HEK293 (cell line): ENCODE measurements around the gene BTD.

Experiments
- CTCF ChIA-PET: fragments of 350-600 bp; formaldehyde crosslinking; extraction: SDS; loops from one replicate; lab custom pipeline; 2021; ENCODE audit warnings: antibody characterized with exemption; lab: Yijun Ruan, JAX
- POLR2A ChIA-PET: fragments of 300-600 bp; formaldehyde crosslinking; extraction: SDS; loops from one replicate; lab custom pipeline; 2020; ENCODE audit warnings: antibody characterized with exemption, inconsistent platforms; lab: Yijun Ruan, JAX
- H3K27ac ChIP-seq: fragments of 200-500 bp; sonication (Bioruptor generic); 2 replicates; pipeline ENCODE4 v1.5.1; 2014; ENCODE audit warnings: low read depth, low read length, control low read depth, inconsistent platforms; ENCODE audit errors: extremely low read depth
- H3K36me3 ChIP-seq, 2 experiments: fragments of 200-500 bp in 1 of 2; sonication (Bioruptor generic) in 1 of 2; 1 replicate in 1 of 2; 2 replicates in 1 of 2; pipeline ENCODE4 v1.5.1; 2014 to 2017; ENCODE audit warnings: inconsistent platforms in 2 of 2, low read length in 2 of 2; ENCODE audit not compliant: control insufficient read depth in 2 of 2, insufficient read depth in 1 of 2
- H3K4me1 ChIP-seq: fragments of 200-500 bp; sonication (Bioruptor generic); 2 replicates; pipeline ENCODE4 v1.5.1; 2014; ENCODE audit warnings: mild to moderate bottlenecking, low read length, inconsistent platforms; ENCODE audit not compliant: control insufficient read depth, insufficient read depth
- H3K4me3 ChIP-seq: 2 replicates; pipeline ENCODE4 v1.5.1; 2011; ENCODE audit warnings: low read depth, mild to moderate bottlenecking, control low read depth, low read length, moderate library complexity
- H3K9me3 ChIP-seq: fragments of 200-500 bp; sonication (Bioruptor generic); 2 replicates; pipeline ENCODE4 v1.5.1; 2014; ENCODE audit warnings: low read depth, low read length, inconsistent platforms; ENCODE audit not compliant: control insufficient read depth, insufficient read depth
- GLIS2 ChIP-seq: fragments of 450-650 bp; formaldehyde crosslinking; IDR thresholded peaks from 2 replicates; pipeline ENCODE4 v1.5.1; 2016; ENCODE audit warnings: missing biosample characterization, missing genetic modification characterization
- OSR2 ChIP-seq: fragments of 450-650 bp; formaldehyde crosslinking; IDR thresholded peaks from 2 replicates; pipeline ENCODE4 v1.5.1; 2016; ENCODE audit warnings: missing biosample characterization, missing genetic modification characterization
- OVOL3 ChIP-seq: fragments of 450-650 bp; formaldehyde crosslinking; IDR thresholded peaks from 2 replicates; pipeline ENCODE4 v1.5.1; 2016; ENCODE audit warnings: missing biosample characterization, missing genetic modification characterization
- SP7 ChIP-seq: fragments of 450-650 bp; formaldehyde crosslinking; IDR thresholded peaks from 2 replicates; pipeline ENCODE4 v1.5.1; 2016; ENCODE audit warnings: missing biosample characterization, missing genetic modification characterization
- ZBTB1 ChIP-seq: fragments of 450-650 bp; formaldehyde crosslinking; IDR thresholded peaks from 2 replicates; pipeline ENCODE4 v1.5.1; 2016; ENCODE audit warnings: missing biosample characterization, missing genetic modification characterization
- ZBTB20 ChIP-seq: fragments of 450-650 bp; formaldehyde crosslinking; IDR thresholded peaks from 2 replicates; pipeline ENCODE4 v1.5.1; 2016; ENCODE audit warnings: missing biosample characterization, missing genetic modification characterization
- ZBTB21 ChIP-seq: fragments of 450-650 bp; formaldehyde crosslinking; IDR thresholded peaks from 2 replicates; pipeline ENCODE4 v1.5.1; 2017; ENCODE audit warnings: missing biosample characterization, missing genetic modification characterization
- ZNF37A ChIP-seq: fragments of 450-650 bp; IDR thresholded peaks from 2 replicates; pipeline ENCODE4 v1.5.1; 2018; ENCODE audit warnings: missing biosample characterization, missing genetic modification characterization
- ZNF501 ChIP-seq: fragments of 450-650 bp; formaldehyde crosslinking; IDR thresholded peaks from 2 replicates; pipeline ENCODE4 v1.5.1; 2016; ENCODE audit warnings: missing biosample characterization, missing genetic modification characterization
- ZNF514 ChIP-seq: fragments of 450-650 bp; formaldehyde crosslinking; IDR thresholded peaks from 2 replicates; pipeline ENCODE4 v1.5.1; 2016; ENCODE audit warnings: missing biosample characterization, missing genetic modification characterization
- ZNF521 ChIP-seq: fragments of 450-650 bp; formaldehyde crosslinking; IDR thresholded peaks from 2 replicates; pipeline ENCODE4 v1.5.1; 2017; ENCODE audit warnings: missing biosample characterization, mild to moderate bottlenecking, missing genetic modification characterization
- ZNF561 ChIP-seq: fragments of 450-650 bp; IDR thresholded peaks from 2 replicates; pipeline ENCODE4 v1.5.1; 2018; ENCODE audit warnings: missing biosample characterization, missing genetic modification characterization, borderline replicate concordance
- ZNF660 ChIP-seq: fragments of 450-650 bp; IDR thresholded peaks from 2 replicates; pipeline ENCODE4 v1.5.1; 2018; ENCODE audit warnings: missing biosample characterization, mild to moderate bottlenecking, missing genetic modification characterization
- ZNF830 ChIP-seq: fragments of 450-650 bp; IDR thresholded peaks from 2 replicates; pipeline ENCODE4 v1.5.0; 2018; ENCODE audit warnings: missing biosample characterization, missing genetic modification characterization, low read depth, mild to moderate bottlenecking, moderate library complexity
- TF ChIP-seq, protein P1 (sequence below): IDR thresholded peaks from 2 replicates; pipeline ENCODE4 v1.6.1; 2011; ENCODE audit warnings: mild to moderate bottlenecking, low read depth, low read length, borderline replicate concordance
- TF ChIP-seq, protein P2 (sequence below): fragments of 450-650 bp; formaldehyde crosslinking; IDR thresholded peaks from 2 replicates; pipeline ENCODE4 v1.5.1; 2016; ENCODE audit warnings: missing biosample characterization, missing genetic modification characterization
- TF ChIP-seq, protein P3 (sequence below): fragments of 450-650 bp; formaldehyde crosslinking; IDR thresholded peaks from 2 replicates; pipeline ENCODE4 v1.5.1; 2017; ENCODE audit warnings: missing biosample characterization, missing genetic modification characterization
- TF ChIP-seq, protein P4 (sequence below): fragments of 450-650 bp; formaldehyde crosslinking; IDR thresholded peaks from 2 replicates; pipeline ENCODE4 v1.5.1; 2017; ENCODE audit warnings: missing biosample characterization, missing genetic modification characterization

The BTD gene

DNA sequence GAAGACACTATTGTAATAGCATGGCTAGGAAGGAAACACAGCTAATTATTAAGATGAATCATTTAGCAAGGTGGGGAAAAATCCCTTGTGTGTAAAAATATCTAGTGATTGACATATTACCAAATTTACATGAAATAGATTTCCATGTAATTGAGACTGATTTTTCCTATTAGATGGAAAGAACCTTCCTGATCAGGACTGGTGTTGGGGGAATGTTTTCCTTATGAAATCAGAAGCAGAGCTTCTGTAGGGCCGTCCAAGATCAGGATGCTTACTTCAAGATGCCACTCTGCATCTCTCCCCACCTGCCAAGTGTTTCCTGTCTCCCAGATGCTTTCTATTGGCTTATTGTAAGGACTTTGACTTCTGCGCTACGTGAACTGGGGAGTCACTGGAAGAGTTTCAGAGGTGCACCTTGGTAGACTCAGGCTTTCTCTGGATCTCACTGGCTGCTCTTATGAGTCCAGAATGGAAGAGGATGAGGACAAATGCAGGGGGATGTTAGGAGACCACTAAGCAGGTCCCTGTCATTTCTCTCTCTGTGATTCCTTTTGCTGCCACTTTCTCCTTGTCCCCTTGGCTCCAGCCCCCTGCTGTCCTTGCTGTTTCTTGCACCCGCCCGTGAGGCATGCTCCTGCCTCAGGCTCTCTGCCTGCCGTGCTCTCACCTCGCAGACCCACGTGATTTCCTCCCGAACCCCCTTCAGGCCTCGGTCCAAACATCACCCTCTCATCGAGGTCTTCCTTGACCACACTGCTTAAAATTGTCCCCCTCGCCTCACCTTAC lies 30.1 kb downstream of the BTD start (continued):
- TF ChIP-seq ZNF521 (no peak), ZNF514 (tag by site-specific recombination) (no peak), ZBTB1 (tag by site-specific recombination) (no peak), GLIS2 (tag by site-specific recombination) (no peak; the same call in 1 of the 2 replicates), ZNF830 (no peak), ZNF501 (tag by site-specific recombination) (no peak), ZNF37A (tag by site-specific recombination) (no peak)
- TF ChIP-seq, protein P1, sequence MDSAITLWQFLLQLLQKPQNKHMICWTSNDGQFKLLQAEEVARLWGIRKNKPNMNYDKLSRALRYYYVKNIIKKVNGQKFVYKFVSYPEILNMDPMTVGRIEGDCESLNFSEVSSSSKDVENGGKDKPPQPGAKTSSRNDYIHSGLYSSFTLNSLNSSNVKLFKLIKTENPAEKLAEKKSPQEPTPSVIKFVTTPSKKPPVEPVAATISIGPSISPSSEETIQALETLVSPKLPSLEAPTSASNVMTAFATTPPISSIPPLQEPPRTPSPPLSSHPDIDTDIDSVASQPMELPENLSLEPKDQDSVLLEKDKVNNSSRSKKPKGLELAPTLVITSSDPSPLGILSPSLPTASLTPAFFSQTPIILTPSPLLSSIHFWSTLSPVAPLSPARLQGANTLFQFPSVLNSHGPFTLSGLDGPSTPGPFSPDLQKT: no peak

DNA sequence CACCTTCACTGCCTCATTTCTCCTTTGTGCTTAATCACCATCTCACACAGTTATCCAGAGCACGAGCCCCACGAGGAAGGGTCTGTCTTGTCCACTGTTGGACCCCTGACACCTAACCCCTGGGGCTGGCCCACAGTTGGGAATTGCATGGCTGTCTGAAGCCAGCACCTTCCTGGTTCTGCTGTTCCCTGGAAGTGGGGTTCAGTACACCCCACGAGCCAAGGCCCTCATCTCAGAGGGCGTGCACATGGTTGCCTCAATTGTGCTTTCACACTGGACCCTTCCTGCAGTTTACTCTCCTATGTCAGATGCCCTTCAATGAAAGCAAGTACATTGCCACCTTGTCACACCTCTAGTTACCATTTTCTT lies 30.7 kb downstream of the BTD start:
- Histone ChIP-seq H3K4me3 (no peak overlapping the region), H3K36me3 (no peaks in the 10 kb centered on the region)
- POLR2A ChIA-PET: no interaction called here
- TF ChIP-seq ZBTB20 (peak; percentile 6; the same call in 1 of the 2 replicates), ZNF561 (tag by site-specific recombination) (no peak)
- TF ChIP-seq, protein P2, sequence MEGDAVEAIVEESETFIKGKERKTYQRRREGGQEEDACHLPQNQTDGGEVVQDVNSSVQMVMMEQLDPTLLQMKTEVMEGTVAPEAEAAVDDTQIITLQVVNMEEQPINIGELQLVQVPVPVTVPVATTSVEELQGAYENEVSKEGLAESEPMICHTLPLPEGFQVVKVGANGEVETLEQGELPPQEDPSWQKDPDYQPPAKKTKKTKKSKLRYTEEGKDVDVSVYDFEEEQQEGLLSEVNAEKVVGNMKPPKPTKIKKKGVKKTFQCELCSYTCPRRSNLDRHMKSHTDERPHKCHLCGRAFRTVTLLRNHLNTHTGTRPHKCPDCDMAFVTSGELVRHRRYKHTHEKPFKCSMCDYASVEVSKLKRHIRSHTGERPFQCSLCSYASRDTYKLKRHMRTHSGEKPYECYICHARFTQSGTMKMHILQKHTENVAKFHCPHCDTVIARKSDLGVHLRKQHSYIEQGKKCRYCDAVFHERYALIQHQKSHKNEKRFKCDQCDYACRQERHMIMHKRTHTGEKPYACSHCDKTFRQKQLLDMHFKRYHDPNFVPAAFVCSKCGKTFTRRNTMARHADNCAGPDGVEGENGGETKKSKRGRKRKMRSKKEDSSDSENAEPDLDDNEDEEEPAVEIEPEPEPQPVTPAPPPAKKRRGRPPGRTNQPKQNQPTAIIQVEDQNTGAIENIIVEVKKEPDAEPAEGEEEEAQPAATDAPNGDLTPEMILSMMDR: 0 out of 2 replicates have a peak, but pooled peaks have one; percentile 3
- TF ChIP-seq, all 188 proteins: peak for 2
- H3K27ac ChIP-seq: peak overlapping the region; percentile 33; the same call in 1 of the 2 replicates
- no peaks in the 10 kb centered on the region for H3K9me3 ChIP-seq
- CTCF ChIA-PET: no interaction called here
- peaks cover 38% of the 10 kb centered on the region for H3K4me1 ChIP-seq

DNA sequence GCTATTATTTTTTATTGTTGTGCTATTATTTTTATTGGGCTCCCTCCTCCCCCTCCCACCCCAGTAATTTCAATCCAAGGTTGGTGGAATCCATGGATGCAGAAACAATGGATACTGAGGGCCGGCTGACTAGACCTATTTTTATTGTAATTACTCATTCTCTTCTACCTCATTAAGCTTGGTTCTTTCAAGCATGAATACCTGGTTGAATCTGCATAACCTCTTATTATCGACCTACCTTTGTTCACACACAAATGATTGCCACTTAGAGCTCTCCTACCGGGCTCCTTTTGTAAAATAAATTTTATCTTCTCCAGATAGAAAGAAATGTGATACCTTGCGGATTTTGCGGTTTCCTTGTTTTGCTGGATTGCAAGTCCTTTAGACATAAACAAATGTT lies 31.6 kb downstream of the BTD start:
- ChIA-PET POLR2A (interaction anchor here (0.8 to 1.9 kb wide), 2 partner anchors 10 to 32 kb away, joined by 3 to 4 read pairs; partner anchors contain the start of genes BTD and HACL1), CTCF (interaction anchor here (1.4 to 1.9 kb wide), 3 partner anchors 13 to 179 kb away, joined by 3 to 7 read pairs (median 4); no protein-coding TSS in a partner anchor)
- Histone ChIP-seq H3K36me3 (no peaks in the 10 kb centered on the region), H3K9me3 (no peaks in the 10 kb centered on the region)
- TF ChIP-seq OVOL3: no peak
- peak; percentile 30; the same call in 1 of the 2 replicates for TF ChIP-seq OSR2
- TF ChIP-seq ZBTB21 (tag by site-specific recombination): peak; percentile 15; the same call in 1 of the 2 replicates
- TF ChIP-seq, protein P3, sequence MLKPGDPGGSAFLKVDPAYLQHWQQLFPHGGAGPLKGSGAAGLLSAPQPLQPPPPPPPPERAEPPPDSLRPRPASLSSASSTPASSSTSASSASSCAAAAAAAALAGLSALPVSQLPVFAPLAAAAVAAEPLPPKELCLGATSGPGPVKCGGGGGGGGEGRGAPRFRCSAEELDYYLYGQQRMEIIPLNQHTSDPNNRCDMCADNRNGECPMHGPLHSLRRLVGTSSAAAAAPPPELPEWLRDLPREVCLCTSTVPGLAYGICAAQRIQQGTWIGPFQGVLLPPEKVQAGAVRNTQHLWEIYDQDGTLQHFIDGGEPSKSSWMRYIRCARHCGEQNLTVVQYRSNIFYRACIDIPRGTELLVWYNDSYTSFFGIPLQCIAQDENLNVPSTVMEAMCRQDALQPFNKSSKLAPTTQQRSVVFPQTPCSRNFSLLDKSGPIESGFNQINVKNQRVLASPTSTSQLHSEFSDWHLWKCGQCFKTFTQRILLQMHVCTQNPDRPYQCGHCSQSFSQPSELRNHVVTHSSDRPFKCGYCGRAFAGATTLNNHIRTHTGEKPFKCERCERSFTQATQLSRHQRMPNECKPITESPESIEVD (tag by site-specific recombination): 0 out of 2 replicates have a peak, but pooled peaks have one; percentile 10
- TF ChIP-seq SP7: peak; percentile 95
- TF ChIP-seq, protein P4, sequence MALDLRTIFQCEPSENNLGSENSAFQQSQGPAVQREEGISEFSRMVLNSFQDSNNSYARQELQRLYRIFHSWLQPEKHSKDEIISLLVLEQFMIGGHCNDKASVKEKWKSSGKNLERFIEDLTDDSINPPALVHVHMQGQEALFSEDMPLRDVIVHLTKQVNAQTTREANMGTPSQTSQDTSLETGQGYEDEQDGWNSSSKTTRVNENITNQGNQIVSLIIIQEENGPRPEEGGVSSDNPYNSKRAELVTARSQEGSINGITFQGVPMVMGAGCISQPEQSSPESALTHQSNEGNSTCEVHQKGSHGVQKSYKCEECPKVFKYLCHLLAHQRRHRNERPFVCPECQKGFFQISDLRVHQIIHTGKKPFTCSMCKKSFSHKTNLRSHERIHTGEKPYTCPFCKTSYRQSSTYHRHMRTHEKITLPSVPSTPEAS (tag by site-specific recombination): no peak
- TF ChIP-seq ZNF660: 0 out of 2 replicates have a peak, but pooled peaks have one; percentile 28
- TF ChIP-seq, all 188 proteins: peak for 5
- Histone ChIP-seq H3K4me3 (no peak overlapping the region), H3K4me1 (peaks cover 43% of the 10 kb centered on the region), H3K27ac (peak overlapping the region; percentile 40; the same call in 1 of the 2 replicates)
